Testis (tissue), 2 donors: Measurements from ENCODE around the gene WDFY4.

Experiments
- CTCF ChIP-seq, 3 experiments: fragments of 450-650 bp in 2 of 3; fragments of 200-600 bp in 1 of 3; sonication (generic) in 1 of 3; IDR thresholded peaks; one replicate each; pipeline ENCODE4 v1.5.1; 2016 to 2019; ENCODE audit warnings: antibody characterized with exemption in 3 of 3, mild to moderate bottlenecking in 2 of 3, moderate library complexity in 1 of 3
- POLR2A ChIP-seq: fragments of 450-650 bp; IDR thresholded peaks from one replicate; pipeline ENCODE4 v1.6.1; 2017; ENCODE audit warnings: antibody characterized with exemption, mild to moderate bottlenecking, moderate library complexity

GRCh38 chr10:48926255-48926654 is 241.6 kb downstream of the WDFY4 start:
- TF ChIP-seq POLR2A, result no peak
- no peak for TF ChIP-seq CTCF (IDR thresholded peaks at IDR 0.05)
